Motor neuron (in vitro differentiated cells): ENCODE results near the gene PRKAG3. TPM values are rescaled to one million over a fixed set of nuclear protein-coding genes. Genes with fewer than 3 reads are reported as not detected.

Experiments used
- ATAC-seq, 8 experiments: fragments of 200-7000 bp; cut with Tn5 transposase; replicated peaks in 6 of 8; 2 replicates each; pipeline ENCODE4 v1.8.0; 2021; ENCODE audit warnings: mild to moderate bottlenecking in 8 of 8, moderate library complexity in 8 of 8
- H3K27ac ChIP-seq, 2 donors: fragments of 250-450 bp; sonication (Bioruptor Pico); 2 replicates each; pipeline ENCODE4 v1.9.0; 2021; ENCODE audit warnings: antibody characterized with exemption in 2 of 2, mild to moderate bottlenecking in 2 of 2, moderate library complexity in 1 of 2
- H3K4me1 ChIP-seq, 2 donors: fragments of 250-450 bp; sonication (Bioruptor Pico); replicated peaks in 1 of 2; 2 replicates each; pipeline ENCODE4 v1.6.1; 2021; ENCODE audit warnings: antibody characterized with exemption in 2 of 2, mild to moderate bottlenecking in 2 of 2, moderate library complexity in 1 of 2
- H3K4me3 ChIP-seq, 5 donors: fragments of 250-450 bp; sonication (Bioruptor Pico); 2 replicates each; pipeline ENCODE4 v1.9.0; 2021; ENCODE audit warnings: antibody characterized with exemption in 5 of 5, mild to moderate bottlenecking in 5 of 5, moderate library complexity in 4 of 5
- WGBS, 10 experiments: fragments of 450-650 bp; shearing (Covaris generic); methylation state at CpG; one replicate each; pipeline ENCODE4 v1.0.0; 2022; 5-methylcytosine and 5-hydroxymethylcytosine counted together
- in situ Hi-C, 9 experiments: fragments of 400-800 bp; cut with MboI; loops; one replicate each; pipeline ENCODE4 v1.15.0; 2021; ENCODE audit warnings: low sequenced_read_pairs in 9 of 9, low pct_unique_long_range_greater_than_20kb in 2 of 9; ENCODE audit not compliant: unreplicated experiment in 9 of 9
- total RNA-seq, 8 experiments: library from RNA; unstranded; fragments of 300-600 nt; gene quantifications; 2 replicates each; pipeline versions ENCODE4 v1.2.3 to v1.2.4, GENCODE V29; 2022

PRKAG3 gene
- total RNA-seq = 1 to 10 TPM in 2 of 8 experiments, under 1 TPM in 3, not detected in 3; 0.07 to 5.1 (median 0.56) TPM

GRCh38 chr2:218831378-218831990 is at the start of gene PRKAG3:
Gene PRKAG3, minus strand, starts transcription at chr2:218831803.
- 57 to 100% (median 63%) methylated on average over 1 to 8 of the region's 18 CpGs; no CpG with 5 or more reads in 6 of the 10 experiments for WGBS, 10 experiments
- peak in 2 of 8 experiments; percentile 5 to 29 for ATAC-seq
- Histone ChIP-seq H3K27ac (no peak within 1 kb of the TSS), H3K4me3 (no peak within 1 kb of the TSS), H3K4me1 (no peaks in the 10 kb centered on the region)
- in situ Hi-C loops = loop anchor here in 1 of 9 experiments (25.0 kb wide), 1 partner anchor 119 kb away; the partner anchor contains the start of gene TTLL4

- no peak overlapping the region for H3K4me3 ChIP-seq
- in situ Hi-C loops = no loop called here
- WGBS, 10 experiments = no CpG with 5 or more reads among the region's 24 CpGs
- ATAC-seq = no peak
- peaks cover 0 to 8% of the 10 kb centered on the region in 2 donors for H3K4me1 ChIP-seq
- H3K27ac ChIP-seq = no peak overlapping the region
Observed at GRCh38 chr2:218880859-218881594, 49.4 kb upstream of the PRKAG3 start.

- WGBS, 10 experiments = 40% methylated on average over 1 of the region's 58 CpGs; no CpG with 5 or more reads in 9 of the 10 experiments
- H3K27ac ChIP-seq = no peak within 1 kb of the TSS
- H3K4me1 ChIP-seq = peaks cover 0 to 8% of the 10 kb centered on the region in 2 donors
- in situ Hi-C loops = no loop called here
- peak in 6 of 8 experiments; percentile 6 to 66 (median 38) for ATAC-seq
- H3K4me3 ChIP-seq = no peak within 1 kb of the TSS
Observed at GRCh38 chr2:218880102-218880858, 48.7 kb upstream of the PRKAG3 start, which contains the start of gene WNT10A. Gene WNT10A, plus strand, starts transcription at chr2:218880852. Its CDS starts 144 bp downstream, at chr2:218880996.

- H3K4me1 ChIP-seq = peaks cover 0 to 8% of the 10 kb centered on the region in 2 donors
- no peak overlapping the region for H3K4me3 ChIP-seq
- in situ Hi-C loops = no loop called here
- WGBS, 10 experiments = 3 to 80% (median 19%) methylated on average over 1 to 10 of the region's 11 CpGs; no CpG with 5 or more reads in 4 of the 10 experiments
- ATAC-seq = no peak
- no peak overlapping the region for H3K27ac ChIP-seq
Observed at GRCh38 chr2:218879776-218880101, 48.1 kb upstream of the PRKAG3 start.

GRCh38 chr2:218878926-218879761 is 47.5 kb upstream of the PRKAG3 start:
- WGBS, 10 experiments = 10 to 100% (median 55%) methylated on average over 2 to 10 of the region's 16 CpGs; no CpG with 5 or more reads in 4 of the 10 experiments
- Histone ChIP-seq H3K27ac (no peak overlapping the region), H3K4me1 (peaks cover 0 to 8% of the 10 kb centered on the region in 2 donors), H3K4me3 (no peak overlapping the region)
- in situ Hi-C loops = no loop called here
- ATAC-seq = no peak

GRCh38 chr2:218878486-218878885 is 46.9 kb upstream of the PRKAG3 start:
- in situ Hi-C loops = no loop called here
- ATAC-seq = no peak
- Histone ChIP-seq H3K4me3 (no peak overlapping the region), H3K27ac (no peak overlapping the region), H3K4me1 (peaks cover 0 to 8% of the 10 kb centered on the region in 2 donors)
- 0 to 43% (median 28%) methylated on average over 1 to 3 of the region's 6 CpGs; no CpG with 5 or more reads in 2 of the 10 experiments for WGBS, 10 experiments

GRCh38 chr2:218877891-218878290 is 46.3 kb upstream of the PRKAG3 start:
- WGBS, 10 experiments = no CpG with 5 or more reads among the region's 5 CpGs
- no peak overlapping the region for H3K27ac ChIP-seq
- H3K4me3 ChIP-seq = no peak overlapping the region
- peaks cover 0 to 4% of the 10 kb centered on the region in 2 donors for H3K4me1 ChIP-seq
- in situ Hi-C loops = no loop called here
- ATAC-seq = no peak

GRCh38 chr2:218877331-218877730 is 45.7 kb upstream of the PRKAG3 start:
- WGBS, 10 experiments = 14 to 20% methylated on average over 1 to 4 of the region's 6 CpGs; no CpG with 5 or more reads in 8 of the 10 experiments
- Histone ChIP-seq H3K4me1 (peaks cover 0 to 4% of the 10 kb centered on the region in 2 donors), H3K27ac (no peak overlapping the region), H3K4me3 (no peak overlapping the region)
- ATAC-seq = no peak
- in situ Hi-C loops = no loop called here

GRCh38 chr2:218876562-218877219 is 45.1 kb upstream of the PRKAG3 start:
- Histone ChIP-seq H3K4me1 (peaks cover 0 to 4% of the 10 kb centered on the region in 2 donors), H3K4me3 (no peak overlapping the region), H3K27ac (no peak overlapping the region)
- 0% methylated on average over 1 of the region's 3 CpGs; no CpG with 5 or more reads in 8 of the 10 experiments for WGBS, 10 experiments
- ATAC-seq = peak; percentile 36 to 72 (median 54)
- in situ Hi-C loops = no loop called here

GRCh38 chr2:218875692-218876246 is 44.2 kb upstream of the PRKAG3 start:
- in situ Hi-C loops = no loop called here
- no peak for ATAC-seq
- no peak overlapping the region for H3K4me3 ChIP-seq
- 0 to 40% (median 13%) methylated on average over 1 to 2 of the region's 2 CpGs; no CpG with 5 or more reads in 6 of the 10 experiments for WGBS, 10 experiments
- H3K4me1 ChIP-seq = peaks cover 0 to 4% of the 10 kb centered on the region in 2 donors
- H3K27ac ChIP-seq = no peak overlapping the region

- H3K27ac ChIP-seq = no peak overlapping the region
- WGBS, 10 experiments = 0 to 70% (median 4%) methylated on average over 1 to 14 of the region's 86 CpGs; no CpG with 5 or more reads in 2 of the 10 experiments
- ATAC-seq = peak in 6 of 8 experiments; percentile 27 to 50 (median 36)
- H3K4me3 ChIP-seq = peak overlapping the region in 4 of 5 donors; percentile 13 to 18 (median 16)
- in situ Hi-C loops = no loop called here
- H3K4me1 ChIP-seq = no peaks in the 10 kb centered on the region
Observed at GRCh38 chr2:218873359-218874194, 42.0 kb upstream of the PRKAG3 start.
